NB4 (cell line): ENCODE results near the gene MAP2K7.

ENCODE experiments used
- DNase-seq: peaks from one replicate; pipeline ENCODE4 v3.0.0; 2010; ENCODE audit warnings: low read depth
- H3K4me3 ChIP-seq: one replicate; pipeline ENCODE4 v1.5.1; 2011; ENCODE audit warnings: mild to moderate bottlenecking, low read depth, low read length, moderate library complexity
- MYC ChIP-seq: IDR thresholded peaks from 2 replicates; pipeline ENCODE4 v1.6.1; 2011; ENCODE audit warnings: low read depth, low read length
- POLR2A ChIP-seq: IDR thresholded peaks from 2 replicates; pipeline ENCODE4 v1.6.1; 2011; ENCODE audit warnings: mild to moderate bottlenecking; ENCODE audit not compliant: insufficient read length; ENCODE audit errors: extremely low read depth
- TF ChIP-seq, protein P1 (sequence below): IDR thresholded peaks from one replicate; pipeline ENCODE4 v1.5.1; 2012; ENCODE audit warnings: low read depth, low read length
- TF ChIP-seq, protein P2 (sequence below): IDR thresholded peaks from 2 replicates; pipeline ENCODE4 v1.6.1; 2011; ENCODE audit warnings: low read depth, low read length

The MAP2K7 gene

GRCh38 chr19:7931221-7932061, 27.8 kb downstream of the MAP2K7 start:
- TF ChIP-seq, protein P1, sequence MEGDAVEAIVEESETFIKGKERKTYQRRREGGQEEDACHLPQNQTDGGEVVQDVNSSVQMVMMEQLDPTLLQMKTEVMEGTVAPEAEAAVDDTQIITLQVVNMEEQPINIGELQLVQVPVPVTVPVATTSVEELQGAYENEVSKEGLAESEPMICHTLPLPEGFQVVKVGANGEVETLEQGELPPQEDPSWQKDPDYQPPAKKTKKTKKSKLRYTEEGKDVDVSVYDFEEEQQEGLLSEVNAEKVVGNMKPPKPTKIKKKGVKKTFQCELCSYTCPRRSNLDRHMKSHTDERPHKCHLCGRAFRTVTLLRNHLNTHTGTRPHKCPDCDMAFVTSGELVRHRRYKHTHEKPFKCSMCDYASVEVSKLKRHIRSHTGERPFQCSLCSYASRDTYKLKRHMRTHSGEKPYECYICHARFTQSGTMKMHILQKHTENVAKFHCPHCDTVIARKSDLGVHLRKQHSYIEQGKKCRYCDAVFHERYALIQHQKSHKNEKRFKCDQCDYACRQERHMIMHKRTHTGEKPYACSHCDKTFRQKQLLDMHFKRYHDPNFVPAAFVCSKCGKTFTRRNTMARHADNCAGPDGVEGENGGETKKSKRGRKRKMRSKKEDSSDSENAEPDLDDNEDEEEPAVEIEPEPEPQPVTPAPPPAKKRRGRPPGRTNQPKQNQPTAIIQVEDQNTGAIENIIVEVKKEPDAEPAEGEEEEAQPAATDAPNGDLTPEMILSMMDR = no peak
- TF ChIP-seq MYC = no peak
- TF ChIP-seq, protein P2, sequence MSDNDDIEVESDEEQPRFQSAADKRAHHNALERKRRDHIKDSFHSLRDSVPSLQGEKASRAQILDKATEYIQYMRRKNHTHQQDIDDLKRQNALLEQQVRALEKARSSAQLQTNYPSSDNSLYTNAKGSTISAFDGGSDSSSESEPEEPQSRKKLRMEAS = no peak
- TF ChIP-seq POLR2A = no peak
- H3K4me3 ChIP-seq = no peak overlapping the region
- DNase-seq = no peak

DNA sequence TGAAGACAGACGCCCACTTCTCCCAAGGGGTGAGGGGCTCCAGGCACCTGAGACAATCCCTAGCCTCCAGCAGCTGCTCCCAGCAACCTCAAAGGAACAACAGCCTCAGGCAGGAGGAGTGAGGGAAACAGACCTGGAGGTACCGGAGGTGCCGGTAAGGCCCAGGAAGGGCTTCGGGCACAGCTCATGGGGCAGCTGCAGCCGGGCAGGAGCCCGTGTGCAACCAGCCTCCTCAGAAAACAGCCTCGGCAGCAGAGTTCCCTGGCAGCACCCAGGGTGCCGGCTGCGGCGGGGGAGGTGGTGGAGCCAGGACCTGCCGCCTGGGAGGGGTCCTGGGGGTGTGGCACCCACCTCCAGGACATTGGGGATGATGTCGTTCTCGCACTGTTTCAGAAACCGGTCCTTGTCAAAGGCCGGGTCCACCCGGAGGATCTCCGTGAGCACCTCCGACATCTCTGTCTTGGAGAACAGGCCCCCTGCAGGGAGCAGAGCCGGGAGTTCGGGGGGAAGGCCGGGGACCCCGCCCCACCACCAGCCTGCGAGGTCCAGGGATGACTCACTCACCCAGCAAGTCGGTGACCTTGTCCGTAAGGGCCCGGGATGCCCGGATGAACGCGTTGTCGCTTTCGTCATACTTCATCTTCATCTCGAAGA, 28.7 kb downstream of the MAP2K7 start:
- H3K4me3 ChIP-seq = no peak overlapping the region
- TF ChIP-seq POLR2A (no peak), MYC (no peak)
- TF ChIP-seq, protein P1 = no peak
- TF ChIP-seq, protein P2 = no peak
- DNase-seq = no peak

- no peak for DNase-seq
- TF ChIP-seq, protein P2 = no peak
- TF ChIP-seq POLR2A (no peak), MYC (no peak)
- TF ChIP-seq, protein P1 = no peak
- no peak overlapping the region for H3K4me3 ChIP-seq
These were observed 29.2 kb downstream of the MAP2K7 start for GRCh38 chr19:7932930-7933300.

DNA sequence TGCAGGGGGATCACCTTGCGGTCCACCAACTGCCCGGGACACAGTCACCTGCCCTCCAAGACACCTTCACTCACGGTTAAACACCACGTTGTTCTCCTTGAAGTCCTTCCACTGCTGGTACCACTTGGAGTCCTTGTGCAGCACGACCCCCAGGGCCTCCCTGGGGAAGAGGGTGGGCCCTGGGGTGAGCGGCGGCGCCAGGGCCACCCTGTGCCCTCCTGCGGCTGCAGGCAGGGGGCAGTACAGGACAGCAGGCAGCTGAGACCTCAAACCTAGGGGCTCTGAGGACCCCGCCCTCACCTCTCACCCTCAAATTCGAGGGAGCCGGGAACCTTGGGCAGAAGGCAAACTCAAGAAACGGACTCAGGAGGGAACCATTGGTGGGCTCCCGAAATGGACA, 29.7 kb downstream of the MAP2K7 start:
- no peak for DNase-seq
- H3K4me3 ChIP-seq = no peak overlapping the region
- TF ChIP-seq, protein P2 = no peak
- TF ChIP-seq MYC = no peak
- TF ChIP-seq, protein P1 = peak; percentile 57
- TF ChIP-seq POLR2A = no peak

GRCh38 chr19:7933828-7934725, 30.4 kb downstream of the MAP2K7 start:
- TF ChIP-seq POLR2A (no peak), MYC (no peak)
- TF ChIP-seq, protein P2 = no peak
- TF ChIP-seq, protein P1 = no peak
- H3K4me3 ChIP-seq = no peak overlapping the region
- DNase-seq = no peak
